Activated T-cell treated with anti-CD3 and anti-CD28 coated beads for 1 hour (primary cell): ENCODE results near the gene PMM2.

Experiments used
- DNase-seq: peaks from one replicate; pipeline ENCODE4 v3.0.0-alpha.2; 2020; ENCODE audit warnings: low read depth

PMM2 gene

DNA sequence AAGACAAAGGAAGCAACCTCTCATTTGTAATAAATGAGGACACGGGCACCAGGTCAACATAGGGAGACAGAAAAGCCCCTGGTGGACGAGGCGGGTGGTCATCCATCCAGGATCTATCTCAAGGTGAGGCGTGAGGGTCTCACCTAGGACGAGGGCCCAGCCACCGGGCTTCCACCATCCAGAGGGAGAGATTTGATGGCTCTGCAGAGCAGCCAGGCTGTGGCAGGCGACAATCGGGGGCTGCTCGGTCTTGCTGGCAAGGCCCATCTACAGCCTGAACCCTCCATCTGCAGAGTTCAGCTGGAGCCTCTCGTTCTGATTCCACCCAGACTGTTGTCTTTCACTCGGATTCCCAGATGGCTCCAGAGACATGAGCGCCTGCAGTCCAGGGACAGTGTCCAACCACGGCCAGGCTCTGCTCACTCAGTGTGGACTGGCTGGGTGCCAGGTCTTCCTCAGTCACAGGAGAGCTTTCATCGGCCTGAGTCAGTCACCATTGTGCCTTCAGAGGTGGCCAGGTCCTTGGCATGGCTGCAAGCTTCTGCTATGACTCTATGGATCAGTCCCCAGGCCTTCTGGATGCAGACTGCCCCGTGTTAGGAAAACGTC lies 90.4 kb downstream of the PMM2 start:
- DNase-seq: no peak

DNA sequence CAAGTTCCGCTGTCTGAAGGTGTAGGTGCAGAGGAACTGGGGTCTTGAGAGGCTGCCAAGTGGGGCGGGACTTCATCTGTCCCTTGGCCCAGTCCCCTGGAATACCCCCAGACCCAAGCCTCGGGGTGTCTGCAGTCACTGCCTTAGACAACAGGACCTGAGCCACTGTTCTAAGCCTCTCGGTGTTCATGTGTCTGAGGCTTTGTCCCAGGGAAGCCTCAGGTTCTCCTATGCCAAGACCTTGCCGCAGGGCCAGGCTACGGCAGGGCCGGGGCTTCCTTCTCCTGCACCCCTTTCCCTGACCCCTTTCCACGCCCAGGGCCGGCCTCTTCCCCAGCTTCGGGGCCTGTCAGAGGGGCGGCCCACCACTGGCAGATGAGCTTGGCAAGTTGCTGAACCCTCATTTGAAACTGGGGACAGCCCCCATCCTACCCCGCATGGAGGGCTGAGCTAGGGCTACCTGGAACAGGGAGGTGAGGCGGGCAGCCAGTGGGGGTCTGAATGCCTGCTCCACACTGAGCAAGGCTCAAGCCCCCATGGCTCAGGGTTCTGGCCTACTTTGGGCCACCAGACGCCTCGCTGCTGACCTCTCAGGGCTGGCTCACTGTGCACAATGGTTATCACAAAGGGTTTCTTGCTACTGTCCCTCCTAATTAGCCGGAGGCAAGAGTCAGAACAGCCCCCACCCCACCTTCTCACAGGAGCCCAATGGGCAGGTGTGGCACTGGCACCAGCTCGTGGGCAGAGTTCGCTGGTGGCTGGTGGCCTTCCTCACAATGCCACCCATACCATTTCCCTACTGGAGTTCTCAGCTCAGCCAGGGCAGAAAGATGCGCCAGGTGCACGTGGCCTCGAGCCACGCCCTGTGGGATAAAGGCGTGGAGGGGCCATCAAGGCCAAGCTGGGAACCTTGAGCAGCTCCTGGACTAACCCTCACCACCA lies 91.6 kb downstream of the PMM2 start:
- no peak for DNase-seq

GRCh38 chr16:8889893-8890548 lies 92.4 kb downstream of the PMM2 start:
- DNase-seq: no peak

DNA sequence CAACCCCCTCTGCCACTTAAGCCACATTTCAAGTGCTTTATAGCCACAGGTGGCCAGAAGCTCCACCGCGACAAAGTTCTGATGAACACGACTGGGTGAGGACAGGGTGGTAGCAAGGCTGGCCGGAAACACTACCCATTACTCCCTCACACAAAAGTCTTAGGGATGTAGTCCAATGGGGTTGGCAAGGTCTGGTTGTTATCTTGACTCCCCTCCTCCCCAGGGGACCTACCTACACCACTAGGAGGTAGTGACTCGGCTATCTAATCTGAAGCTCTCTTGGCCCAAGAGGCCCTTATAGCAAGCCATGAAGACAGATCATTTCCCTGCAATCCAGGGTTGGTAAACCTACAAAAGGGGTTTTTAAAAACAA lies 92.9 kb downstream of the PMM2 start:
- DNase-seq: no peak

GRCh38 chr16:8892101-8892575 lies 94.5 kb downstream of the PMM2 start:
- no peak for DNase-seq

DNA sequence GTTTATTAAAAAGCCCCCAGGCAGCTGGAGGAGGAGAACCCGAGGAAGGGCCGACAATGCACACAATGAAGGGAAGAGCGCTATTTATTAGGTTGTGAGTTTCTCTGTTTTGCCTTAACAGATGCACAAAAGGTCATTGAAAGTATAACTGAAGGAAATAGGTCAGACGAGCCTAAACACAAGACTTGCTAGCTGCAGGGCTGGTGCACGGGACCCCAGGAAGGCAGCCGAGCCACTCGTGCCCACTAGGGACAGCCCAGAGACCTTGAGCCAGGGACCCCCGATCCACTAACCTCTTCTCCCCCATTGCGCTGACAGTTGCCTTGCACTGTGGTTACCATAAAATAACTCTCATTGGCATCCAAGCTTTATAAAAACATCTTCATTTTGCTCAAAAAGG lies 95.8 kb downstream of the PMM2 start:
- no peak for DNase-seq

DNA sequence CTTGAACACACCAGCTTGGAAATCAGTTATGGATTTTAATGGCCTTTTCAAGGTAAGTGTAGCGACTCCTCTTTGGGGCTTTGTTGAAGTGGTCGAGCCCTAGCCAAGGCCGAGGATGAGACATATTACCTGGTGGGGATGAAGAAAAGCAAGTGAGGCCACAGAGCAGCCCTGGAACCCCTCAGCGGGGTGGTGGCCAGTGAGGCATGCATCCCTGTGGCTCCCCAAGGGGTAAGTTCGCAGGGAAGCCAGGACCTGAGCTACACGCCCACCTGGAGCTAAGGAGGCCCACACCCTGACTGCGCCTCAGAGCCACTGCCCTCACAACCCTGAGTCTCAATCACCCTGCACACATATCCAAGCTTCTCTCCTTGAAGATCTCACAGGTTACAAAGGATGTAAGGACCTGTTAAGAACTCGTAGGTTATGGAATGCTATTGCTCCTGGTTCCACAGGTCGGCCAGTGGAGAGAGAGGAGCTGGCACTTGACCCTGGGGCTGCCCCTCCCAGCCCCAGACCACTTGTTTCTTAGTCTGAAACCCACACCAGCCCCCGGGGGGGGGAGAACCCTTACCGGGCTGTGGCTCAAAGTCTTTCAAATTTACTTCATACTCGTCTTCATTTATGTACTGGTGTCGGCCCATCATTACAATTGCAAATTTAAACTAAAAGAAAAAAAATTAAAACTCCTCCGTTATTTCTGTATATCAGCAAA lies 96.5 kb downstream of the PMM2 start:
- DNase-seq: no peak

DNA sequence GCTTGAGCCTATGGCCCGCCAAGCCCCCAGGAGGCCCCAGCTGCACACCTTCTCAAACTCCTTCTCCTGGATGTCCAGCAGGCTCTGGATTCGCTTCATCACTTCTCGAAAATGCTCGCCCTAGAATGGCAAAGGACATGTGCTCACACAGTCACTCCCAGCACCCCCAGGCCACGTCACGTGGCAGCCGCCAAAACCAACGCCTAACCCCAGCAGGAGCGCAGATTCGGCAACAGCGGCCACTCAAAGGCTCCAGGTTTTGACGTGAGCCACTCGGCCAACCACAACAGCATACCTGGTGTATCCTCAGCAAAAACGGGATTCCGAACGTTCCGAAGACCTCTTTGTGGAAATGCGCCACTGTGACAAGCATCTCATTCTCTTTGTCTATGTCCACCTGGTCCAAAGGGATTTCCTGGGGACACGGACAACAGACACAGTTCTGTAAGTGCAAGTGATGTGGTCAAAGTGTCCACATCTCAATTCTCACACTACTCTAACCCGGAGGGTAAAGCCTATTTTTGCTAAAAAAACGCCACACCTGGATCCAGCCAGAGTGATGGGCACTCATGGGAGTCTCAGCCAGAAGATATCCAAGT lies 97.2 kb downstream of the PMM2 start:
- no peak for DNase-seq

GRCh38 chr16:8898660-8899318 lies 101.2 kb downstream of the PMM2 start:
- DNase-seq: no peak
